Right lobe of liver (tissue), 6 donors: ENCODE data around the gene COL4A6. TPM values are rescaled to one million over a fixed set of nuclear protein-coding genes. Genes with fewer than 3 reads are reported as not detected.

Experiments
- ATAC-seq, 4 donors: fragments of 200-7000 bp; cut with Tn5 transposase; one replicate each; pipeline ENCODE4 v1.9.1; 2020; ENCODE audit warnings: mild to moderate bottlenecking in 4 of 4, moderate library complexity in 4 of 4
- DNase-seq, 3 donors: peaks; one replicate each; pipeline ENCODE4 v3.0.0-alpha.2; 2020
- H3K27ac ChIP-seq, 3 donors: fragments of 200-600 bp; one replicate each; pipeline ENCODE4 v1.8.0; 2022
- H3K27me3 ChIP-seq, 2 donors: fragments of 200-600 bp; one replicate each; pipeline ENCODE4 v1.8.0; 2022
- H3K36me3 ChIP-seq, 4 donors: fragments of 200-600 bp; sonication (generic) in 1 of 4; one replicate each; pipeline versions ENCODE4 v1.5.1 to v1.8.0; 2017 to 2022; ENCODE audit warnings: control low read depth in 1 of 4
- H3K4me1 ChIP-seq, 4 donors: fragments of 200-600 bp; sonication (generic) in 1 of 4; one replicate each; pipeline versions ENCODE4 v1.5.1 to v1.8.0; 2017 to 2022; ENCODE audit warnings: control low read depth in 1 of 4
- H3K4me3 ChIP-seq, 3 donors: fragments of 200-600 bp; one replicate each; pipeline ENCODE4 v1.8.0; 2022
- H3K9me3 ChIP-seq, 4 donors: fragments of 200-600 bp; sonication (generic) in 1 of 4; one replicate each; pipeline versions ENCODE4 v1.5.1 to v1.8.0; 2017 to 2022; ENCODE audit warnings: control low read depth in 1 of 4
- CTCF ChIP-seq, 4 donors: fragments of 200-600 bp in 3 of 4; fragments of 450-650 bp in 1 of 4; IDR thresholded peaks; one replicate each; pipeline versions ENCODE4 v1.5.1 to v1.8.0; 2016 to 2022; ENCODE audit warnings: antibody characterized with exemption in 4 of 4, mild to moderate bottlenecking in 2 of 4
- POLR2A ChIP-seq: fragments of 450-650 bp; IDR thresholded peaks from one replicate; pipeline ENCODE4 v1.6.1; 2017; ENCODE audit warnings: antibody characterized with exemption, mild to moderate bottlenecking
- WGBS: methylation state at CpG from one replicate; pipeline ENCODE4 v1.1.6; 2018; ENCODE audit warnings: low coverage, low lambda C conversion rate; ENCODE audit not compliant: insufficient coverage; ENCODE audit errors: missing lambda C conversion rate; 5-methylcytosine and 5-hydroxymethylcytosine counted together
- intact Hi-C, 2 donors: fragments of 100-400 bp; cut with DNase I; formaldehyde crosslinking; loops; one replicate each; pipeline versions ENCODE4 v1.11.2 to v1.14.1; 2022
- total RNA-seq, 6 experiments: library from RNA; depleted of rRNA in 2 of 6; stranded (reverse); fragments of >200 nt in 2 of 6; fragmentation: NEBNext Ultra II Directional in 3 of 6; extraction: Animal tissue kit (Norgen Biotek cat#: 25700) in 3 of 6; gene quantifications; one replicate each; pipeline versions ENCODE4 v1.1.0 to v1.2.4, GENCODE V29; 2016 to 2023
- donor health status: DM: no; HTN: yes; CAD: no.
- donor health status: DM: no; HTN: no; CAD: no.
- donor health status: DM: no; HTN: no; CAD: no.
- donor health status: DM: no; HTN: yes; CAD: no.
- donor health status: DM: no; HTN: yes; CAD: no.

The COL4A6 gene
- total RNA-seq, 6 experiments from 2014 or later, result 0.02 to 0.05 TPM; not detected in 4

GRCh38 chrX:108362026-108362425 is 76.2 kb downstream of the COL4A6 start:
- Histone ChIP-seq H3K4me1 (no peaks in the 10 kb centered on the region), H3K27ac (no peak overlapping the region), H3K27me3 (no peaks in the 10 kb centered on the region), H3K36me3 (no peaks in the 10 kb centered on the region), H3K9me3 (no peaks in the 10 kb centered on the region), H3K4me3 (no peak overlapping the region)
- TF ChIP-seq CTCF (IDR thresholded peaks at IDR 0.05), result no peak
- TF ChIP-seq POLR2A, result no peak
- WGBS, result 18% methylated on average over 1 of the region's 1 CpG
- intact Hi-C loops, result no loop called here
- ATAC-seq, result no peak
- DNase-seq, result no peak

GRCh38 chrX:108361316-108361715 is 76.9 kb downstream of the COL4A6 start:
- no peak for TF ChIP-seq CTCF (IDR thresholded peaks at IDR 0.05)
- no peak for TF ChIP-seq POLR2A
- H3K27ac ChIP-seq, result no peak overlapping the region
- no peaks in the 10 kb centered on the region for H3K36me3 ChIP-seq
- H3K4me3 ChIP-seq, result no peak overlapping the region
- intact Hi-C loops, result no loop called here
- ATAC-seq (no peak), DNase-seq (no peak)
- H3K27me3 ChIP-seq, result no peaks in the 10 kb centered on the region
- no peaks in the 10 kb centered on the region for H3K9me3 ChIP-seq
- WGBS, result 35% methylated on average over 2 of the region's 2 CpGs
- no peaks in the 10 kb centered on the region for H3K4me1 ChIP-seq

- Histone ChIP-seq H3K4me3 (no peak overlapping the region), H3K27me3 (no peaks in the 10 kb centered on the region), H3K27ac (no peak overlapping the region), H3K9me3 (no peaks in the 10 kb centered on the region), H3K36me3 (no peaks in the 10 kb centered on the region), H3K4me1 (no peaks in the 10 kb centered on the region)
- 57% methylated on average over 4 of the region's 4 CpGs for WGBS
- intact Hi-C loops, result no loop called here
- DNase-seq (no peak), ATAC-seq (no peak)
- TF ChIP-seq CTCF (IDR thresholded peaks at IDR 0.05) (no peak), POLR2A (no peak)
Observed at GRCh38 chrX:108359806-108360602, 78.2 kb downstream of the COL4A6 start.

- Histone ChIP-seq H3K27ac (no peak overlapping the region), H3K36me3 (no peaks in the 10 kb centered on the region), H3K4me1 (no peaks in the 10 kb centered on the region), H3K27me3 (no peaks in the 10 kb centered on the region), H3K9me3 (no peaks in the 10 kb centered on the region), H3K4me3 (no peak overlapping the region)
- intact Hi-C loops, result no loop called here
- DNase-seq (no peak), ATAC-seq (no peak)
- WGBS, result 40% methylated on average over 1 of the region's 1 CpG
- TF ChIP-seq POLR2A (no peak), CTCF (IDR thresholded peaks at IDR 0.05) (no peak)
Observed at GRCh38 chrX:108353452-108353851, 84.8 kb downstream of the COL4A6 start.
